Measurements from ENCODE around the gene FAAP100. TPM values are rescaled to one million over a fixed set of nuclear protein-coding genes. Genes with fewer than 3 reads are reported as not detected.

Gene FAAP100
- total RNA-seq, 1 experiment from 2014 or later, result 67.5 TPM

DNA sequence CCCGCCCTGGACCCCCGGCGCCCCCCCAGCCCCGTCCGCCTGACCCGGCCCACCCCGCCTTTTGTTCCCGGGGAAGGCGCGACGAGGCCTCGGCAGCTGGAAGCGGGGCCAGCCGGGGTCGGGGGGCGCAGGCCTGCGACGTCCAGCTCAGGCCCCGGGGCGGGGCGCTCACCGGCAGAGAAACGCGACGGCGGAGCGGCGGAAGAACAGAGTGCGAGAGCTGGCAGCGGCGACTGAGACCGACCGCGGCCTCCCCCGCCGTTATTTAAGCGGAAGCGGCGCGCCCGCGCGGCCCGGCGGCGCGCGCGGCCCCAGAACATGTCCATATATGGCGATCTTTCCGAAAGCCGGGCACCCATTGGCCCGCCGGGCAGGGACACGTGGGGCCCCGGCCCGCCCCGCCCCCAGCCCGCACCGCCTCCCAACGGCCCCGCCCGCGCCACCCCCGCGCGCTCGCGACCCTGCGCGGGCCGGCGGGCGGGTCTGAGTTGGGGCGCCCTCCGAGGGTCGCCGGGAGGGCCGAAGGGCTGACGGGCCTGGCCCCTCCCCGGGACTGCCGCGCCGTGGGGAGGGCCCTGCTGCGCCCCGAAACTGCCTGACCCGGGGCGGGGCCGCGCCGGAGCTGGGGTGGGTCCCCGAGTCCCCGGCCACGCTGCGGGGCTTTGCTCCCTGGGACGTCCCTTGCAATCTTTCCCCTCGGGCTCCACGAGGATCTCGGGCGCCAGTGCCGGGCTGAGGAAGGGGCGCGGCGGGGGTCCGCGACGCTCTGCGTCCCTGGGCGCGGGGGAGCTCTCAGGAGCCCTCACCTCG lies 39.4 kb downstream of the FAAP100 start, which contains the start of gene ACTG1:
ACTG1 (minus strand) TSS at position 238 of the 810 bp plus-strand sequence. CDS start 445 bp downstream, outside the sequence.
- DNase-seq (ENCODE audit: low spot score), result peak; percentile 91

GRCh38 chr17:81511804-81512561 lies 40.2 kb downstream of the FAAP100 start:
- peak; percentile 43 for DNase-seq (ENCODE audit: low spot score)

DNA sequence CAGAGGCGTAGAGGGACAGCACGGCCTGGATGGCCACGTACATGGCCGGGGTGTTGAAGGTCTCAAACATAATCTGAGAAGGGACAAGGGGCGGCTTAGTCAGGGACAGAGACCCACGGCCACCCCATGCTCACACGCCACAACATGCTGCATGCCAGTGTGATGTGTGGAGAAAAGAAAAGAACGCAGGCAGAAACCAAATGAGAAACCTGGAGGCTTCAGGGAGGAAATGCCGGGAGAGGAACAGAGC lies 40.7 kb downstream of the FAAP100 start:
- peak; percentile 47 for DNase-seq (ENCODE audit: low spot score)

GRCh38 chr17:81510785-81511553 lies 41.2 kb downstream of the FAAP100 start:
- DNase-seq (ENCODE audit: low spot score), result peak; percentile 40

DNA sequence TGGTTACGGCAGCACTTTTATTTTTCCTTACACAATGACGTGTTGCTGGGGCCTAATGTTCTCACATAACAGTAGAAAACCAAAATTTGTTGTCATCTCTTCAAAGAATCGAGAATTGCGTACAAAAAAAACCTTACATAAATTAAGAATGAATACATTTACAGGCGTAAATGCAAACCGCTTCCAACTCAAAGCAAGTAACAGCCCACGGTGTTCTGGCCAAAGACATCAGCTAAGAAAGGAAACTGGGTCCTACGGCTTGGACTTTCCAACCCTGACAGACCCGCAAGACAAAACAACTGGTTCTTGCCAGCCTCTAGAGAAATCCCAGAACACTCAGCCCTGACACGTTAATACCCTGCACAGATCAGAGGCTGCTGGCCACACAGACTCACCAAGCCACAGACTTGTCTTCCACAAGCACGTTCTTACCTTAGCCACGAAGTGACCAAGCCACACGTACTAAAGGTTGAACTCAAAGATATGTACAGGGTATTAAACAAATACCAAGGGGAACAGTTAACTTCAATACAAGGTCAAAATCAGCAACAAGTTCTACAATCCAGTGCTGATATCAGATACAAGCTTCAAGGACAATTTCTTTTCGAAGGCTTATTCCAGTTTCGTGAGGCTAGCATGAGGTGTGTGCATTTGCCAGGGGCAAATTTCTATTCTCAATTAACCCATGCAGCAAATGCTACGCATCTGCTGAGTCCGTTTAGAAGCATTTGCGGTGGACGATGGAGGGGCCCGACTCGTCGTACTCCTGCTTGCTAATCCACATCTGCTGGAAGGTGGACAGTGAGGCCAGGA lies 42.0 kb downstream of the FAAP100 start:
- DNase-seq (ENCODE audit: low spot score), result peak; percentile 49

- peak; percentile 71 for DNase-seq (ENCODE audit: low spot score)
Observed at GRCh38 chr17:81509207-81509971, 42.8 kb downstream of the FAAP100 start.

GRCh38 chr17:81508639-81509206 lies 43.4 kb downstream of the FAAP100 start:
- no peak for DNase-seq (ENCODE audit: low spot score)

DNA sequence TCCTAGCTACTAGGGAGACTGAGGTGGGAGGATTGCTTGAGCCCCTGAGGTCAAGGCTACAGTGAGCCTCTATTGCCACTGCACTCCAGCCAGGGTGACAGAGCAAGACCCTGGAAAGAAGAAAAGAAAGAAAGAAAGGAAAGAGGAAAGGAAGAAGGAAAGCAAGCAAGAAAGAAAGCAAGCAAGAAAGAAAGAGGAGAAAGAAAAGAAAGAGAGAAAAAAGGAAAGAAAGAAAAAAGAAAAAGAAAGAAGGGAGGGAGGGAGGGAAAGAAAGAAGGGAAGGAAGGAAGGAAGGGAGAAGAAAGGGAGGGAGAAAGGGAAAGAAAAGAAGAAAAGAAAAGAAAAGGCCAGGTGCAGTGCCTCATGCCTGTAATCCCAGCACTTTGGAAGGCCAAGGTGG lies 48.5 kb downstream of the FAAP100 start:
- DNase-seq (ENCODE audit: low spot score), result no peak

- no peak for DNase-seq (ENCODE audit: low spot score)
Observed at GRCh38 chr17:81502471-81503017, 49.6 kb downstream of the FAAP100 start.

DNA sequence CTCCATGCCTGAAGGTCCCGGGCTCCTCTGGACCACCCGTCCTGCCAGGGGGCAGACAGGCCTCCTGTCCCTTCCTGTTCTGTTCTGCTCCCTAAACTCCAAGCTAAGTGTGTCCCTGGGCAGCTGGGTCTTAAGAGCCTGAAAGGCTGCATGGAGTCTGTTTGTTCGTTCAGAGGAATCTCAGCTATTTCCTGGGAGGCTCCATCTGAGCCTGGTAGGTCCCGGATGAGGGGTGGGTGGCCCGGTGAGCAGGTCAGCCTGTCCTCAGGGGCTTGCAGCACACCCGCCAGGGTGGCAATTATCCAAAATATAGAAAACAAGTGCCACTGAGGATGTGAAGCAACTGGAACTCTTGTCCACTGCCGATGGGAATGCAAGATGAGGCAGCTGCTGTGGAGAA lies 52.1 kb downstream of the FAAP100 start:
- DNase-seq (ENCODE audit: low spot score), result no peak

DNA sequence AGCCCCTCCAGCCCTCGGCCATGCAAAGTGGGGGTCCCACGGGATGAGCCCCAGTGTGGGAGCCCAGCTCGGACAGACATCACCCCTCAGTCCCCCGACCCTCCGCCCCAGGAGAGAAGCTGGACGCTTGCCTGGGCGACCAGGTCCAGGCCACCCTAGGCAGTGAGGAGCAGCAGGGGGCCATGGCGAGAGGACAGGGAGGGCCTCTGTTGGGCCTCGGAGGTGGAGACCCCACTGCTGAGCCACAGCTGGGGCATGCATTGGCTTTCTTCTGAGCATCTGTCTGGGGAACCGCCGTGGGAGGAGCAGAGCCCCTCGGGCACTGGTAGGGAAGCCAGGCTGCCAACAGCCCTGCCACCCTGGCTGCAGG lies 52.6 kb downstream of the FAAP100 start:
- DNase-seq (ENCODE audit: low spot score), result no peak

GRCh38 chr17:81498953-81499600 lies 53.1 kb downstream of the FAAP100 start:
- DNase-seq (ENCODE audit: low spot score), result no peak

- peak; percentile 72 for DNase-seq (ENCODE audit: low spot score)
Observed at GRCh38 chr17:81494626-81495377, 57.4 kb downstream of the FAAP100 start.

GRCh38 chr17:81493198-81494038 lies 58.7 kb downstream of the FAAP100 start:
- DNase-seq (ENCODE audit: low spot score), result no peak

- no peak for DNase-seq (ENCODE audit: low spot score)
Observed at GRCh38 chr17:81492706-81493105, 59.4 kb downstream of the FAAP100 start.

DNA sequence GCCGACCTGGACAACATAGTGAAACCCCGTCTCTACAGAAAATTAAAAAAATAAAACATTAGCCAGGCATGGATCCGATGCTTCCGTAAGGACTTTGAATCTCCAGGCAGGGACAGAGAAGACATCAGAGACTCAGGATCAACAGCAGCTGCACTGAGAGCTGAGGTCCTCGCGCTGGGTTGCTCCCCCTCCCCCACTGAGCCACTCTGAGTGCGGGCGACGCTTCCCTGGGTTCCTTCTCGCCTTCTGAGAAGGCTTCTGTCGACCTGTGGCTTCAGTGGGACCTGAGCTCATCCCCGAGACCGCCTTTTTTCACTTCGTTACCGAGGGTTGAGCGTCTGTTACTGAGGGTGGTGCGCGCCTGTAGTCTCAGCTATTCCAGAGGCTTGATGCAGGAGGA lies 60.0 kb downstream of the FAAP100 start:
- DNase-seq (ENCODE audit: low spot score), result no peak

- no peak for DNase-seq (ENCODE audit: low spot score)
Observed at GRCh38 chr17:81491761-81492160, 60.4 kb downstream of the FAAP100 start.

GRCh38 chr17:81491181-81491581 lies 61.0 kb downstream of the FAAP100 start:
- DNase-seq (ENCODE audit: low spot score), result no peak
